Vagina (tissue), 2 donors: ENCODE data around the gene SFN. TPM values are rescaled to one million over a fixed set of nuclear protein-coding genes. Genes with fewer than 3 reads are reported as not detected.
A peak's percentile ranks its signal among the peaks of the same experiment; 100 is the strongest.

ENCODE experiments used
- DNase-seq, 2 donors: peaks; one replicate each; pipeline ENCODE4 v3.0.0-alpha.2; 2017; ENCODE audit errors: extremely low spot score in 2 of 2
- H3K27ac ChIP-seq: fragments of 200-600 bp; sonication (generic); one replicate; pipeline ENCODE4 v1.5.1; 2019
- H3K27me3 ChIP-seq: fragments of 200-600 bp; sonication (generic); one replicate; pipeline ENCODE4 v1.5.1; 2019
- H3K36me3 ChIP-seq, 2 donors: fragments of 200-600 bp; sonication (generic); one replicate each; pipeline ENCODE4 v1.5.1; 2017 to 2019
- H3K4me1 ChIP-seq: fragments of 200-600 bp; sonication (generic); one replicate; pipeline ENCODE4 v1.5.1; 2019
- H3K4me3 ChIP-seq, 2 donors: fragments of 200-600 bp; sonication (generic); 1 replicate in 1 of 2; 2 replicates in 1 of 2; pipeline ENCODE4 v1.5.1; 2016 to 2019
- H3K9me3 ChIP-seq: fragments of 200-600 bp; sonication (generic); one replicate; pipeline ENCODE4 v1.5.1; 2019
- CTCF ChIP-seq, 3 experiments: fragments of 450-650 bp in 2 of 3; fragments of 200-600 bp in 1 of 3; sonication (generic) in 1 of 3; IDR thresholded peaks; one replicate each; pipeline ENCODE4 v1.5.1; 2017 to 2019; ENCODE audit warnings: antibody characterized with exemption in 3 of 3, mild to moderate bottlenecking in 2 of 3, moderate library complexity in 2 of 3
- POLR2A ChIP-seq, 2 donors: fragments of 450-650 bp; IDR thresholded peaks; one replicate each; pipeline ENCODE4 v1.6.1; 2017; ENCODE audit warnings: antibody characterized with exemption in 2 of 2, mild to moderate bottlenecking in 2 of 2, moderate library complexity in 2 of 2
- POLR2AphosphoS5 ChIP-seq, 2 donors: sonication (generic); formaldehyde crosslinking; IDR thresholded peaks; one replicate each; pipeline ENCODE4 v1.9.0; 2017; ENCODE audit warnings: antibody characterized with exemption in 2 of 2, mild to moderate bottlenecking in 2 of 2, low read depth in 1 of 2; ENCODE audit not compliant: insufficient read depth in 1 of 2
- intact Hi-C: fragments of 100-400 bp; cut with DNase I; formaldehyde crosslinking; loops from one replicate; pipeline ENCODE4 v1.15.1; 2023
- total RNA-seq: library from RNA; depleted of rRNA; stranded (reverse); fragments of >200 nt; gene quantifications from one replicate; pipeline ENCODE4 v1.2.3, GENCODE V29; 2016

Gene SFN
- total RNA-seq, 1 donor from 2014 or later: 406 TPM

- TF ChIP-seq POLR2AphosphoS5 (IDR thresholded peaks at IDR 0.05; ENCODE audit: insufficient read depth in 1 of 2, low read depth in 1 of 2) (no peak), CTCF (IDR thresholded peaks at IDR 0.05) (no peak), POLR2A (IDR thresholded peaks at IDR 0.05) (no peak)
- Histone ChIP-seq H3K4me1 (peaks cover 48% of the 10 kb centered on the region), H3K27ac (peak overlapping the region; percentile 95), H3K4me3 (peak overlapping the region; percentile 75 to 80), H3K9me3 (no peaks in the 10 kb centered on the region), H3K27me3 (no peaks in the 10 kb centered on the region), H3K36me3 (peaks cover 0 to 7% of the 10 kb centered on the region in 2 donors)
- no peak for DNase-seq
- intact Hi-C loops: no loop called here
Measured at GRCh38 chr1:26827663-26828062, 35.3 kb upstream of the SFN start.

- H3K4me3 ChIP-seq: no peak overlapping the region
- no peaks in the 10 kb centered on the region for H3K9me3 ChIP-seq
- DNase-seq: no peak
- H3K4me1 ChIP-seq: peaks cover 48% of the 10 kb centered on the region
- TF ChIP-seq POLR2AphosphoS5 (IDR thresholded peaks at IDR 0.05; ENCODE audit: insufficient read depth in 1 of 2, low read depth in 1 of 2): no peak
- TF ChIP-seq POLR2A (IDR thresholded peaks at IDR 0.05): no peak
- intact Hi-C loops: no loop called here
- H3K27me3 ChIP-seq: no peaks in the 10 kb centered on the region
- peaks cover 0 to 12% of the 10 kb centered on the region in 2 donors for H3K36me3 ChIP-seq
- H3K27ac ChIP-seq: peak overlapping the region; percentile 95
Measured at GRCh38 chr1:26828411-26828991, 34.4 kb upstream of the SFN start.

GRCh38 chr1:26829184-26829911, 33.6 kb upstream of the SFN start:
- TF ChIP-seq CTCF (IDR thresholded peaks at IDR 0.05) (no peak), POLR2AphosphoS5 (IDR thresholded peaks at IDR 0.05; ENCODE audit: insufficient read depth in 1 of 2, low read depth in 1 of 2) (no peak), POLR2A (IDR thresholded peaks at IDR 0.05) (no peak)
- Histone ChIP-seq H3K36me3 (peaks cover 0 to 19% of the 10 kb centered on the region in 2 donors), H3K4me3 (no peak overlapping the region), H3K27ac (no peak overlapping the region), H3K27me3 (no peaks in the 10 kb centered on the region), H3K9me3 (no peaks in the 10 kb centered on the region), H3K4me1 (peaks cover 48% of the 10 kb centered on the region)
- no peak for DNase-seq
- intact Hi-C loops: no loop called here

DNA sequence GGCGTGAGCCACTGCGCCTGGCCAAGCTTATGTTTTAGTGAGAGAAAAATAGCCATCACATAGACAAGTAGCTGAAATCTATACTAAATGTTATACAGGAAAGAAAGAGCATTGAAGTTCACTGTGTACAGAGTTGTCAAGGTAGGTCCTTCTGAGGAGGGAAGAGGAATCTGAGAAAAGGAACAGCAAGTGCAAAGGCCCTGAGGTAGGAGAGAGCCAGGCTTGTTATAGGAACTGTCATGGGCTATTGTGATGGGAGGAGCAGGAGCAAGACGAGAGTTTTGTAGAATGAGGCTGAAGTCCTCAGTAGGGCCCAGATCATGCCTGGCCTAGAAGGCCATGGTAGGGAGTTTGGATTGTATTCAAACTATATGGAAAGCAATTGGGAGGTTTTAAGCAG, 31.9 kb upstream of the SFN start:
- no peak overlapping the region for H3K4me3 ChIP-seq
- no peak for TF ChIP-seq CTCF (IDR thresholded peaks at IDR 0.05)
- no peak for TF ChIP-seq POLR2A (IDR thresholded peaks at IDR 0.05)
- no peak for TF ChIP-seq POLR2AphosphoS5 (IDR thresholded peaks at IDR 0.05; ENCODE audit: insufficient read depth in 1 of 2, low read depth in 1 of 2)
- peaks cover 0 to 33% of the 10 kb centered on the region in 2 donors for H3K36me3 ChIP-seq
- intact Hi-C loops: no loop called here
- no peak for DNase-seq
- H3K27ac ChIP-seq: no peak overlapping the region
- H3K4me1 ChIP-seq: peaks cover 38% of the 10 kb centered on the region
- no peaks in the 10 kb centered on the region for H3K9me3 ChIP-seq
- H3K27me3 ChIP-seq: no peaks in the 10 kb centered on the region

- DNase-seq: no peak
- Histone ChIP-seq H3K4me3 (no peak overlapping the region), H3K4me1 (peaks cover 36% of the 10 kb centered on the region), H3K9me3 (no peaks in the 10 kb centered on the region), H3K36me3 (peaks cover 0 to 33% of the 10 kb centered on the region in 2 donors), H3K27me3 (no peaks in the 10 kb centered on the region), H3K27ac (no peak overlapping the region)
- intact Hi-C loops: no loop called here
- TF ChIP-seq POLR2AphosphoS5 (IDR thresholded peaks at IDR 0.05; ENCODE audit: insufficient read depth in 1 of 2, low read depth in 1 of 2): no peak
- TF ChIP-seq POLR2A (IDR thresholded peaks at IDR 0.05): no peak
- no peak for TF ChIP-seq CTCF (IDR thresholded peaks at IDR 0.05)
Measured at GRCh38 chr1:26831546-26832248, 31.3 kb upstream of the SFN start.
